CD1c-positive myeloid dendritic cell (primary cell): Measurements from ENCODE around the gene PSMB1.
"Not testable (repeated sequence)": the region's sequence is repeated elsewhere in the genome, so short reads cannot be mapped to it uniquely, and the experiment has no call there.

ENCODE experiments used
- DNase-seq: peaks from one replicate; pipeline ENCODE4 v3.0.0-alpha.2; 2016; ENCODE audit errors: extremely low spot score

PSMB1 gene

DNA sequence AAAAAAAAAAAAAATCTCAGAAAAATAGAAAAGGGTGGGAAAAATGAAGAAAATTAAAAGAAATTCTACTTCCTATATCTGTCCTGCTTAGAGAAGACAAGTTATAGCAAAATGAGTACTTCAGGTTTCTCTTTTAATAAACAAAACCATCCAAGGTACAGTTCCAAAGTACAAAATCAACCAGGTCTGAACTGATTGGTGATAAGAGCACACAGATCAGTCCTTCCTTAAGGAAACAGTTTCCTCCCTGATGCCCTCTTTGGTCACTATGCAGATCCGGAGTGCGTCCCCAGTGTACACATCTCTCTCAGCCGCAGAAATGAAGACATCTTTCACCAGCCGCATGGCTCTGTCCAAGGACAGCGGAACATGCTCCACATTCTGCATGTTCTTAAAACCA lies 18.1 kb downstream of the PSMB1 start:
- no peak for DNase-seq

DNA sequence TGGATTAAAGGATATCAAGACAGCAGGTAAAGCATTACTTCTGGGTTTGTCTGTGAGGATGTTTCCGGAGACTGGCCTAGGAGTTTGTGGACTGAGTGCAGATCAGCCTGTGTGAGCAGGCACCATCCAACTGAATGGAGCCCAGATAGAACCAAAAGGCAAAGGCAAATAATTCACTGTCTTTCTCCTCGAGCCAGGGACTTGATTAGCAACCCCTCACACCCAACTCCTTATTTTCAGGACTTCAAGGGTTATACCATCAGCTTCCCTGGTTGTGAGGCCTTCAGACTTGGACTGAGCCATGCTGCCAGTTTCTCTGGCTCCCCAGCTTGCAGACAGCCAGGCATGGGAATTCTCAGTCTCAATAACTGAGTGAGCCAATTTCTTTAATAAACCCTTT lies 19.3 kb downstream of the PSMB1 start:
- DNase-seq: no peak

DNA sequence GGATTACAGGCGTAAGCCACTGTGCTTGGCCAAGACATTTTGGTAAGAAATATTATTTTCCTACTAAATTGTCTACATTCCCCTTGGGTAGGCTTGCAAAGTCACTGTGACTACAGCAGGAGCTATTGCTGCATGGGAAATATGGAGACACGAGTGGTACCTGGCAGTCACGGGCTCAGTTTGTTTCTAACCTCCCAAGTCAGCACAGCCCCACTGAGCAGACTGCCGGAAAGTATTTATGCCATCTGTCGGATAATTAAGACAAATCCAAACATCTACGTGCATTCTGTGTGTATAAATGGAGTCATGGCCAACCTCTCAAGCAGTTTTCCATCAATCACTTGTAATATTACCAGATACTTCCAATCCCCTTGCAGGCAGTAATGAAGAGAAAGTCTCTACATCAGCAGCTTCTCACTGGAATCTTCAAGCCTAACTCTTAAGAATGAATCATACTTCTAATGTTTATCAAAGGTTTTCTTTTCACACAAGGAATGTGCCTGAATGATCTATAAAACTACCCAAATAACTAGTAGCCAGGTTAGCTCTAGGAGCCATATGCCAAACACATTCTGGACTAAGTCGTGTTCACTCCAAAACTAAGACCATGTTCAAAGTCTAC lies 20.1 kb downstream of the PSMB1 start:
- DNase-seq: no peak

DNA sequence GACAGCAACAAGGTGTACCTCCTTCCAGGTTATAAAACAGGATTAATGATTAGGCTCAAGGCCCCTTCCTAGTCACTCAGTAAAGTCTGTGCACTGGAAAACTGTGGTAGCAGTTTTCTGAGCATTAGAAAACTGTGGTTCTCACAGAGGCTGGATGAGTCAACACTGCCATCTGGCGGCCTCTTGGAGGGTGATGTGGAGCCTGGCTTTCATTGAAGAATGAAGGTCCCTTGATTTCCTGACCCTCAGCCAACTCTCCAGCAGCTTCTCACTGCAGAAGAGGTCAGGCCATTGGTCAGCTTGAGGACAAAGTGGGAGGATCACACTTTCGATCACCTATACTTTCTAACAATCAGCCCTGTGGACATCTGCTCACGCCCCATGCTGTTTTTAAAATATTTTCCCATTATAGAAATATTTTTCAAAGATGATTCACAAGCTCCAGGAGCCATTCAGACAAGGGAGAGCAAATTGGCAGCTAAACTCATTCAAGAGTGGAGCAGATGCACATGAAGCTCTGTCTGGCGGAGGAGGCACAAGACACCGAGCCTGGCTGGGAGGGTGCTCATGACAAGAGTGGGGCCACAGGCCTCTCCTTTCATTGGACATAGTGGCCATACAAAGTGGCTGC lies 23.2 kb downstream of the PSMB1 start:
- DNase-seq: peak; percentile 66

DNA sequence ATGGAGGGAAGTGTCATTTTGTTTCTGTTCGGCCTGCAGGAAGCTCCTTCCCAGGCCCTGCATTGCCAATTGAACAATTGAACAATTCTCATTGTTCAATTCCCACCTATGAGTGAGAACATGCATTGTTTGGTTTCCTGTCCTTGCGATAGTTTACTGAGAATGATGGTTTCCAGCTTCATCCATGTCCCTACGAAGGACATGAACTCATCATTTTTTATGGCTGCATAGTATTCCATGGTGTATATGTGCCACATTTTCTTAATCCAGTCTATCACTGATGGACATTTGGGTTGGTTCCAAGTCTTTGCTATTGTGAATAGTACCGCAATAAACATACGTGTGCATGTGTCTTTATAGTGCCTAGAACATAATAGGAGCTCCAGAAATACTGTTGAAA lies 25.1 kb downstream of the PSMB1 start:
- DNase-seq: not testable (repeated sequence)

DNA sequence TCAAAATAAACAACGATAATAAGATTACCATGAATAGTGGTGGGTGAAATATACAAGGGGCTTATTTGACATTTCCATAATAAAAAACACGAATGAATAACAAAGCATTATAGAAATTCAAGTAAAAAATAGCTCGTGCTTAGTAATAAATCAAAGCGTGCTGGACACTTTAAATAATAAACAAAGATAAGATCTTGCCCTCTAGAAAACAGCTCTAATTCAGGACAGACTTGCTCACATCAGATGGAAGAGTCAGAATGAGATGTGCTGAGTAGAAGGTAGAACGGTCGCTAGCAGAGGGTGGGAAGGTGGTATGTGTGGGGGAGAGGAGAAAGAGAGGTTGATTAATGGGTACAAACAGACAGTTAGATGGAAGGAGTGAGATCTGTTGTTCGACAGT lies 27.3 kb downstream of the PSMB1 start:
- no peak for DNase-seq

DNA sequence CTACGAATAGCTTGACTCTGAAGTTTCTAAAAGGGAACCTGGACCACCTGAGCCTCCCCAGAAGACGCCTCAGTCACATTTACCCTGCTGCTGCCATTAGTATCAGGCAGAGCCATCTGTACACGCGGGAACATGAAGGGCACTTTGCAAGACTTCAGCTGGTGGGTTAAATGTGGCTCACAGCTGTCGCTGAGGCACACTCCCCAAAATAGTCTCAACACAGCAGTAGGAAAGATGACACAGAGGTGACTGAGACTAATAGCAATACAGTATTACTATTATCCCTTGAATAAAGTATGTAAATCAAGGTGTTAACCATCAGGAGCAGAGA lies 29.0 kb downstream of the PSMB1 start:
- DNase-seq: no peak

DNA sequence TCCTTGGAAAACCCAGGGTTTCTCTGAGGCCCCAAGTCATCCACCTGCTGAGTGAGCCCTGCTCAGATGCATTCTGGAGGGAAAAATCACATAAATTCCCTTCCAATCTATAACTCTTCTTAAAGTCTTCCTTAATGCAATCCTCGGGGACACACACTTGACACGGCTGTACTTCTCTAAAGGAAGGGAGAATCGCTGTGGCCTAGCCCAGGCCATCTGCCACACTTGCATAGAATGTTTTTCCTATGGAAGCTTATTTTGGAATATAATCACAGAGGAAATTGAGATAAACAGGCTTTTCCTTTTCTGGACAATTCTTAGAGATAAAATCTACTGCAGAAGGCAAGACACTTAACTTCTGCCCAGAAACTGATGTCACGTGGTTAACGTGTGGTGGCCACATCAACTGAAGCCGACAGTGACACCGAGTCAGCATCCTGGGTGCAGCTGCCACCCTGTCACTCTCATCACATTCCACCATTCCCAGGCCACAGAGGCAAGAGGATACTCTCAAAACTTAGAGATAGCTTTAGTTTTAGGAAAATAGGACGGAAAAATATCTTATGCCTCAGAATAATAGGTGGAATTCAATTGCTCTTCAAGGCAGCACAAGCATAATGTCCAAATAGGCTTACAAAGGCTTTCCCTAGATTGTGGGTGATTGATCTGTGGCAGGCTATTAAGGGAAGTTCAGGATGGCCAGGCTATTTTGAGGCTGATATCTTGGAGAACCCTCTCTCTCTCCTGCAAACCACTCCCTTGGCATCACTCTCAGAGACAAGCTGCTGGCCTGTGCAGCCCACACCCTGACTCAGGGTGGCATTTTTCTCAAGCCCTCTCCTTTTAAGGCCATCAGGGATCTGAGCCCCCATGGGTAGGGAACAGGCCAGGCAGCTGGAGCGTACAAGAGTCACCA lies 29.6 kb downstream of the PSMB1 start:
- no peak for DNase-seq

DNA sequence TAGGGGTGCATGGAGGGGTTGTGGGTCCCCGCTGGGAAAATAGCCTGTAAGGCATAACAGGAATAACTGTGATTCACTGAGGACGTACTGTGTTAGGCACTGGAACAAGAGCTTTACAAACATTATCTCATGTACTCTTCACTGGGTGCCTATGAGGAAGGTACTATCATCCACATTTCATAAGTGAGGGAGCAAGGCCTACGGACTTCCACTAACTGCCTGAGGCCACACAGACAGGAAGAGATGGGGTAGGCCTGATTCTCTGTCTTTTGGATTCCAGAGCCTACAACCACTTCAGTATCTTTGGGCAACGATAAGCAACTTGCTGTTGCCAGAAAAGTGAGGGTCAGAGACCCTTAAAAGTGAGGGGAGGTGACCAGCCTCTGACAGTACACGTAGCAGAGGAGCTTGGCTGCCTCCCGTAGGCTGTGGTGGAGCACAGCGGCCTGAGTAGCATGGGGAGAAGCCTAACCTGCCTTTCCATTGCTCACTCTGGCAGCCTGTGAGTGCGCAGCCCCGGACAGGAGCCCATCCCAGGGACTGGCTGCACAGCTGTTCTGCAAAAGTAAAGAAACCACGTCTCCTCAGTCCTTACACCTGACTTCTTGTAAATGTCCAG lies 30.4 kb downstream of the PSMB1 start:
- DNase-seq: no peak

DNA sequence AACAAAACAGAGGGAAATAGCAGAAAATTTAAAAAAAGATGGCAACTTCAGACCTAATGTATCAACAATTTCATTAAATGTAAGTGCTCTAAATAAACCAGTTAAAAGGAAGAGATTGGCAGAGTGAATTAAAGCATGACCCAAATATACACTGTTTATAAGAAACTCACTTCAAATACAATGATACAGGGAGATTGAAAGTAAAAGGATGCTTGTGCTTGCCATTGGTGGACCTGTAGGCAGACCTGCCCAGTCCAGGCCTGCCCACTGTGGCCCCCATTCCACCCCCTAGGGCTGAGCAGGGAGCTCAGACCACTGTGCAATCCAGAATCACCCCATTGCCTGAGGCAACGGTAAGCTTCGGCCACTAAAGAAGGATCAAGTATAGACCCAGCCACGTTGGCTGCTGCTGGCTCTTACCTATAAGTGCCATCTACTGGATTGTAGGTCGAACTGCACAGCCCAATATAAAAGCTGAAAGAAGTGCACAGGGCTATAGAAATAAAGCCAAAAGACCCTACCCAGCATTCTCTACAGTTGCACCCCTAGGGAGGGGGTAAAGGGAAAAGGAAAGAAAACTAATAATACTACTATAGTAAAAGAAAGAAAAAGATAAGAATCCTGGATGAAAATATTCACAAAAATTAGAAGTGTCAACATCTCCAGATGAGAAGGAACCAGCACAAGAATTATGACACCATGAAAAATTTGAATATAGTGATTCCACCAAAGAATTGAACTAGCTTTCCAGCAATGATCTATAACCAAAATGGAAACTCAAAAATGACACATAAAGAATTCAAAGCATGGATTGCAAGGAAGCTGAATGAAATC lies 36.1 kb downstream of the PSMB1 start:
- DNase-seq: peak; percentile 51

DNA sequence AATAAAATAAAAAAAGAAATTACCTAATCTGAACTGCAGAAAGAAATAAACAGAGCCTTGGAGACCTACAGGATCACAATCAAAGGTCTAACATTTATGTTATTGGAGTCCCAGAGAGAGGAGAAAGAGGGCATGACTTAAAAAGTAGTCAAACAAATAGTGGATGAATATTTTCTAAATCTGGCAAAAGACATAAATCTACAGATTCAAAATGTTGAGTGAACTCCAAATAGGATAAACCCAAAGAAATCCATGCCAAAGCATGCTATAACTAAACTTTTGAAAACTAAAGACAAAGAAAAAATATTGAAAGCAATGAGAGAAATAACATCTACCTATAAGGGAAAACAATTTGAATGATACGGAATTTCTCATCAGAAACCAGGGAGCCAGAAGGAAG lies 38.2 kb downstream of the PSMB1 start:
- DNase-seq: no peak

DNA sequence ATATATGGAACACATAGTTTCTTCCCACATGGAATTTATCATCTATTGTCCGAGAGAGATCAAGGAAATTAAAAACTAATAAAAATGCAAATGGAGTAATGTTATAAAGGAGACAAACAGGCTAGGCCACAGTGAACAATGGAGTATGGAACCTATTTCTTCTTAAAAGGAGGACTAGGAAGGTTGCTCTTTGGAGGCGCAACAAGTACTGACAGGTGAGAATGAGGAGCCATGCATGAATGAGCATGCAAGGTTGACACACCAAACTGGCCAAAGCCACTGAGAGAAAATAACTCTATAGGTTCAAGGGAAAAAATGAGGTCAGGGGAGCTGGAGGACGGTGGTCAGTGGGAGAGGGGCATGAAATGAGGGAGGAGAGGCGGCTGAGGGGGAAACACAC lies 40.9 kb downstream of the PSMB1 start:
- DNase-seq: no peak

DNA sequence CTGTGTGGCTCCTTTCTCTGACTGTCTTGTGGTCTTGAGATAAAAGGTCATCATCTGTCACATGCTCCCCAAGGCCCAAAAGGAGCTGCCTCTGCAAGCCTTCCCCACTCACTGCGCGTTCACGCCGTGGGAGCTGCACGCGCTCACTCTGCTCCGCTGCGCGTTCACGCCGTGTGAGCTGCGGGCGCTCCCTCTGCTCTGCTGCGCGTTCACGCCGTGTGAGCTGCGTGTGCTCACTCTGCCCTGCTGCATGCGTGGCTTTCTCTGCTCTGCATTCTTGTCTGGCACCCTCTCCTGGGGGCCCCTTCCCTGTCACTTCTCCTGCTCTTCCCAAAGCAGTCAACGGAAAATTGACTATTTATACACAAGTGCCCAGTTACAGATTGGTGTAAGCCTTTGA lies 42.5 kb downstream of the PSMB1 start:
- no peak for DNase-seq

DNA sequence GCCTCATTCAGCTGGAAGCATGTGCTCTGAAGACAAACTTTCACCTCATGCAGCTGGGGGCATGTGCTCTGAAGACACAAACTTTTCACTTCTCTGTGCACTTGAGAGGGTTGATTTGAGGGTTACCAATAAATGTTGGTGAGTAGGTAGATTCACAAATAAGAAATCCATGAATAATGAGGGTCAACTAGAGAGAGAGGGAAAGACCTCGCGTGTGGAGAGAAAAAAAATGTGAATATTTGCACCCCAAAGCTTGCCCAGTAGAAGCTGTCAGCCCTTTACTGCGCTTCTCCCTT lies 43.4 kb downstream of the PSMB1 start:
- DNase-seq: no peak

DNA sequence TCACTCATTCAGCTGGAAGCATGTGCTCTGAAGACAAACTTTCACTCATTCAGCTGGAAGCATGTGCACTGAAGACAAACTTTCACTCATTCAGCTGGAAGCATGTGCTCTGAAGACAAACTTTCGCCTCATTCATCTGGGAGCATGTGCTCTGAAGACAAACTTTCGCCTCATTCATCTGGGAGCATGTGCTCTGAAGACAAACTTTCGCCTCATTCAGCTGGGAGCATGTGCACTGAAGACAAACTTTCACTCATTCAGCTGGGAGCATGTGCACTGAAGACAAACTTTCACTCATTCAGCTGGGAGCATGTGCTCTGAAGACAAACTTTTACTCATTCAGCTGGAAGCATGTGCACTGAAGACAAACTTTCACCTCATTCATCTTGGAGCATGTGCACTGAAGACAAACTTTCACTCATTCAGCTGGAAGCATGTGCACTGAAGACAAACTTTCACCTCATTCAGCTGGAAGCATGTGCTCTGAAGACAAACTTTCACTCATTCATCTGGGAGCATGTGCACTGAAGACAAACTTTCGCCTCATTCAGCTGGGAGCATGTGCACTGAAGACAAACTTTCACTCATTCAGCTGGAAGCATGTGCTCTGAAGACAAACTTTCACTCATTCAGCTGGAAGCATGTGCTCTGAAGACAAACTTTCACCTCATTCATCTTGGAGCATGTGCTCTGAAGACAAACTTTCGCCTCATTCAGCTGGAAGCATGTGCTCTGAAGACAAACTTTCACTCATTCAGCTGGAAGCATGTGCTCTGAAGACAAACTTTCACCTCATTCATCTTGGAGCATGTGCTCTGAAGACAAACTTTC lies 44.0 kb downstream of the PSMB1 start:
- DNase-seq: not testable (repeated sequence)

DNA sequence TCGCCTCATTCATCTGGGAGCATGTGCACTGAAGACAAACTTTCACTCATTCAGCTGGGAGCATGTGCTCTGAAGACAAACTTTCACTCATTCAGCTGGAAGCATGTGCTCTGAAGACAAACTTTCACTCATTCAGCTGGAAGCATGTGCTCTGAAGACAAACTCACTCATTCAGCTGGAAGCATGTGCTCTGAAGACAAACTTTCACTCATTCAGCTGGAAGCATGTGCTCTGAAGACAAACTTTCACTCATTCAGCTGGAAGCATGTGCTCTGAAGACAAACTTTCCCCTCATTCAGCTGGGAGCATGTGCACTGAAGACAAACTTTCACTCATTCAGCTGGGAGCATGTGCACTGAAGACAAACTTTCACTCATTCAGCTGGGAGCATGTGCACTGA lies 44.8 kb downstream of the PSMB1 start:
- not testable (repeated sequence) for DNase-seq

DNA sequence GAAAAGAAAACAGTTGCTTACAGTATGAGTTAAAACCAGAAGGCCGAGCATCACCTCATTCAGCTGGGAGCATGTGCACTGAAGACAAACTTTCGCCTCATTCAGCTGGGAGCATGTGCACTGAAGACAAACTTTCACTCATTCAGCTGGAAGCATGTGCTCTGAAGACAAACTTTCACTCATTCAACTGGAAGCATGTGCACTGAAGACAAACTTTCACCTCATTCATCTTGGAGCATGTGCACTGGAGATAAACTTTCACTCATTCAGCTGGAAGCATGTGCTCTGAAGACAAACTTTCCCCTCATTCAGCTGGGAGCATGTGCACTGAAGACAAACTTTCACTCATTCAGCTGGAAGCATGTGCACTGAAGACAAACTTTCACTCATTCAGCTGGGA lies 45.4 kb downstream of the PSMB1 start:
- DNase-seq: not testable (repeated sequence)

DNA sequence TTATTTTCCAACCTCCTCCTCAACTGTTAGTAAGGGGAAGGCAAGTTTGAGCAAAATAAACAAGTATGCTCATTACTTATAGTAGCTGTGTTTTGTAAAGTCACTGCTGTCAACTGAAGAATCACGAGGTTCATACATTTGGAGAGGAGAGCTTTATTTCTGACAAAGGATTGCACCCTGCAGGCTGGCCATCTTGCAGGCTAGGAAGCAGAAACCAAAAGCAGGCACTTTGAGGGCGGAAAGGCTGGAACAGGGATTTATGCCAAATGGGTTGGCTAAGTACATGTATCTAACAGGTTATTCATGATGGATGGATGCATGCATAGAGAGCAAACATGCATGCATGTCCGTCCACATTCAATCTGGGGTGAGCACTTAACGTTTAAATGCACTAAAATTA lies 46.7 kb downstream of the PSMB1 start:
- DNase-seq: no peak

DNA sequence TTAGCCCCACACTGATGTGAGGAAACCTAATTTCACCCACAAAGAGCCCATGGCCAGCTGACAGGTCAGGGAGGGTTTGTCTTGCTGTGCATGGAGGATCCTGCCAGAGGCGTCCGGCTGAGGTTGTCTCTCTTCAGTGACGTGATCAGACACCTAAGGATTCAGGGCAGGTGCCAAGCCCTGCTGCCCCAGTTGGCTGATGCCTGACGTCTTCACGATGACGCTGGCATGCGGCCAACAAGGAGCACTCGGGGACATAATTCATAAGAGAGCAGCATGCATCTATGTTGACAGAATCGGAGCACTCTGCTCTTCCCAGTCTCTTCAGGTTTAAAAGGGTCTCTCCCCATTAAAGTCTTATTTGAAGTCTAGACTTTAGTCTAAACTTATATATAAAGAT lies 47.8 kb downstream of the PSMB1 start:
- DNase-seq: no peak

DNA sequence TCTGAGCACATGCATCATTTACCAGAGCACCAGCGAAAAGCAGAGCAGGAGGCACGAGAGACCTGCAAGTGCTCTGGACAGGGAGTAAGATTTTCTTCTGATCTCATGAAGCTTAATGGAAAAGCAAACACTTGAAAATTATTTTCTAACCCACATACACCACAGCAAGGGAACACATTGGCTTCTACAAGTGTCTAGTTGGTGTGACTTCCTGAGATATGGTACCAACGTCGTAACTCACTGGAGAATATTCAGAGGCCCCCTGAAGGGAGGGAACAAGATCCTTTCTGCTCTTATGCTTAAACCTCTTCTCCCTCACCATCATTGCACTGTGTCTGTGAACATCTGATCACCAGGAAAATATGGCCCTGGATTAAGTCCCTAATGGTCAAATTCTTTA lies 48.6 kb downstream of the PSMB1 start:
- no peak for DNase-seq

DNA sequence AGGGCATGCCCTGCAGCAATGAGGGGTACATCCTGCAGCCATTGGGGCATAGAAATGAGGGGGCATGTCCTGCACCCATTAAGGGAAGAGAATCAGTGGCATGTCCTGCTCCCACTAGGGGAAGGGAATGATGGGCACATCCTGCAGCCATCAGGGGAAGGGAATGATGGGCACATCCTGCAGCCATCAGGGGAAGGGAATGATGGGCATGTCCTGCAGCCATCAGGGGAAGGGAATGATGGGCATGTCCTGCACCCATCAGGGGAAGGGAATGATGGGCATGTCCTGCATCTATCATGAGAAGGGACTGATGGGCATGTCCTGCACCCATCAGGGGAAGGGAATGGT lies 49.7 kb downstream of the PSMB1 start:
- no peak for DNase-seq
